ENCODE data around the gene TRAPPC2L.

GRCh38 chr16:88904676-88905365 is 47.9 kb downstream of the TRAPPC2L start:
- TF ChIP-seq TAF1 (IDR thresholded peaks at IDR 0.05; ENCODE audit: low read depth) (no peak), MAX (IDR thresholded peaks at IDR 0.05) (no peak), EP300 (IDR thresholded peaks at IDR 0.05; ENCODE audit: borderline replicate concordance) (no peak), NFIC (IDR thresholded peaks at IDR 0.05) (no peak), CEBPB (IDR thresholded peaks at IDR 0.05) (no peak), FOXM1 (IDR thresholded peaks at IDR 0.05; ENCODE audit: borderline replicate concordance, low read depth) (no peak), YY1 (IDR thresholded peaks at IDR 0.05; ENCODE audit: low read depth) (no peak)
